ENCODE measurements around the gene NEK6. TPM values are rescaled to one million over a fixed set of nuclear protein-coding genes. Genes with fewer than 3 reads are reported as not detected.

The NEK6 gene
- total RNA-seq, 1 donor from 2014 or later: 43.9 TPM

DNA sequence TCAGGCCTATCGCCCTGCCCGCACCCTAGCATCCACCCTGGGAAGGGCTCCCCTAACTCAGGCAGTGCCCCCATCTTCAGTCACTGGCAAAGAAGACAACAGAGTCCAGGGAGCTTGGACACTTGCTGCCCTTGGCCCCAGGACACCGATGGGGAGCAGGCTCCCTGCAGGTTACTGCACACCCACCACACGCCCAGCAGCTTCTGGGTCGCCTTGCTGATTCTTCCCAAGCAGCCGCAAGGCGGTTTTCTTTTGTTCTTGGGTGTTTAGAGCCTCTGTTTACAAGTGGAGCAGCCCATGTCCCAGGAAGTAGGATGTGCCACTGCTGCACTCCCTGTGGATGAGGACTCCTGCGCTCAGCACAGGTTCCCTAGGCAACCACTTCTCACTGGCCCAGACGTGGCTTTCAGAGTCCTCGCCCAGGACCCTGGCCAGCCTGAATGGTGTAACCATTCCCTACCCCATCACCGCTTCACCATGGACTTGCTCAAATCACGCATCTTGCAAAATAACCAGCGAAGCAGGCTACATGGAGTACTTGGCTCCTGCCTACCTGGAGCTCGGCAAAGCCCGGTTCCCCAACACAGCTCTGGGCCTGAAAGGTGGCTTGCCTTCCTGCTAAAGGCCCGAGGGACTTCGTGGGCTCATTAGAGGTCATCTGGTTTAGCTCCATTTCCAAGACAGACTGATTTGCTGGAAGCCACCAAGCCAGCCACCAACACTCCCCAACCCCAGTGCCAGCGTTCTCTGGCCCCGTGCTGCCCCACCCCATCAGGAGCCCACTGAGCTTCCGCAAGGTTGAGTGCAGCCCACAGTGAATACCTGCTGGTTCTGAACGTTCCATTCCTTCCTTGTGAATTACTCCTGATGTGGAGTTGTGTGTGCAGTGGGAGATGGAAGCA, 97.5 kb downstream of the NEK6 start:
- no peak overlapping the region for H3K27ac Mint-ChIP-seq (ENCODE audit: unreplicated experiment)

GRCh38 chr9:124355941-124356744, 98.4 kb downstream of the NEK6 start:
- peak overlapping the region; percentile 25 for H3K27ac Mint-ChIP-seq (ENCODE audit: unreplicated experiment)
- DNase-seq (ENCODE audit: low spot score): no peak
- peaks cover 2% of the 10 kb centered on the region for H3K4me1 Mint-ChIP-seq (ENCODE audit: unreplicated experiment)
- H3K27me3 Mint-ChIP-seq (ENCODE audit: unreplicated experiment): peaks cover 11% of the 10 kb centered on the region
- H3K36me3 Mint-ChIP-seq (ENCODE audit: low read depth, unreplicated experiment): peaks cover 37% of the 10 kb centered on the region
- TF ChIP-seq CTCF (IDR thresholded peaks at IDR 0.05; ENCODE audit: unreplicated experiment): no peak
- H3K4me3 Mint-ChIP-seq (ENCODE audit: unreplicated experiment): no peak overlapping the region
- H3K9me3 Mint-ChIP-seq (ENCODE audit: unreplicated experiment): no peaks in the 10 kb centered on the region

More for the DNA sequence above, 97.5 kb downstream of the NEK6 start:
- peaks cover 2% of the 10 kb centered on the region for H3K4me1 Mint-ChIP-seq (ENCODE audit: unreplicated experiment)
- no peak overlapping the region for H3K4me3 Mint-ChIP-seq (ENCODE audit: unreplicated experiment)
- no peaks in the 10 kb centered on the region for H3K9me3 Mint-ChIP-seq (ENCODE audit: unreplicated experiment)
- no peak for DNase-seq (ENCODE audit: low spot score)
- no peak for TF ChIP-seq CTCF (IDR thresholded peaks at IDR 0.05; ENCODE audit: unreplicated experiment)
- H3K36me3 Mint-ChIP-seq (ENCODE audit: low read depth, unreplicated experiment): peaks cover 39% of the 10 kb centered on the region
- peaks cover 9% of the 10 kb centered on the region for H3K27me3 Mint-ChIP-seq (ENCODE audit: unreplicated experiment)

DNA sequence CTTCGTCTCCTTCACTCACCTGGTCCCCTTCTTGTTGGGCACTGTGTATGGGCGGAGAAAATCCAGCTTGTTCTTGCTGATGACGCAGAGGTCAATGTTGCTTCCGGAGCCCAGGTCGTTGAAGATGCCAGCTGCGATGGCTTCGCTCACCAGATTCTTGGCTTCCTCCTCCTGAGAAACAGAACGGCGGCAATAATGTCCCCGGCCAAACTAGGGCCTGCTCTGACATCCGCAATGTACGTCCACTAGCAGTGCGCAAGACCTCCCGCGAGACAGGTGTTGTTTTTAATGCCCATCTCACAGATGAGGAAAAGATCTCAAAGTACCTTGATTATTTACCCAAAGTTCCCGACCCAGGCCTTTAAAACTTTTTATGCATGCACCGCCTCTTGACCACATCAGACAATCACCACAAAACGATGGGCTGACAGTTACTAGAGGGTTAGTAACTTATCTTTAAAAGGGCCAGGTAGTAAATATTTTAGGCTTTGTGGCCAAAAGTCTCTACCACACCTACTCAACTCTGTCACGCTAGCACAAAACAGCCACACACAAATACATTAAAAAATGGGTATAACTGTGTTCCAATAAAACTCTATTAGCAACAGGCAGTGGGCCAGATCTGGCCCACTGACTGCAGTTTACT, 99.1 kb downstream of the NEK6 start:
- Mint-ChIP-seq H3K27ac (ENCODE audit: unreplicated experiment) (peak overlapping the region; percentile 25), H3K4me1 (ENCODE audit: unreplicated experiment) (peaks cover 2% of the 10 kb centered on the region), H3K4me3 (ENCODE audit: unreplicated experiment) (no peak overlapping the region), H3K36me3 (ENCODE audit: low read depth, unreplicated experiment) (peaks cover 30% of the 10 kb centered on the region), H3K9me3 (ENCODE audit: unreplicated experiment) (no peaks in the 10 kb centered on the region), H3K27me3 (ENCODE audit: unreplicated experiment) (peaks cover 11% of the 10 kb centered on the region)
- DNase-seq (ENCODE audit: low spot score): no peak
- no peak for TF ChIP-seq CTCF (IDR thresholded peaks at IDR 0.05; ENCODE audit: unreplicated experiment)

DNA sequence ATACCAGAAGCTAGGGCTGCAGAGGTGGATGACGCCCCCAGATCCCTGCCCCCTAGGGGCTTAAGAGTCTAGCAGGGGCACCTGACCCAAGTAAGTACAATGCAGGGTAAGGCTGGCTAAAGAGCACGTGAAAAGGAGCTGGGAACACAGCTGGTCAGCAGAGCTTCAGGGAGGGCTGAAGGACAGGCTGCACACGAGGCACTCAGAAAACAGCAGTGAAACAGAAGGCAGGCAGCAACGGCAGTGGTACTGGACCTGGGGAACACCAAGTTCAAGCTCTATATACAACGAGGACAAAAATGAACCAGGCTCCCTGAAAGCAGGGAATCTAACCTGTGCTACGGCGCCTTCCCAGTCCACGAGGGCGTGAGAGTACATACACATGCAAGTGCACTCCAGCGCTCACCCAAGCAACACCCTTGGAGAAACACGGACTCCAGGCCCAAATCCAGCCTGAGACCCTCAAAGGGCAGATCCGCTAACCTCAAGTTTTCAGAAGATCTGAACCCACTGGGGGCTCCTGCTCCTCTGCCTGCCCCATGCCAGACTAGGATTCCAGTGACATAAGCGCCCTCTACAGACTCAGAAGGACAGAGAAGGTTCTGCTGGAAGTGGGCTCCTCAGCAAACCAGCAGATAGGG, 100.1 kb downstream of the NEK6 start:
- Mint-ChIP-seq H3K36me3 (ENCODE audit: low read depth, unreplicated experiment) (peaks cover 21% of the 10 kb centered on the region), H3K4me3 (ENCODE audit: unreplicated experiment) (no peak overlapping the region), H3K27me3 (ENCODE audit: unreplicated experiment) (peaks cover 11% of the 10 kb centered on the region), H3K4me1 (ENCODE audit: unreplicated experiment) (peaks cover 2% of the 10 kb centered on the region), H3K27ac (ENCODE audit: unreplicated experiment) (no peak overlapping the region), H3K9me3 (ENCODE audit: unreplicated experiment) (no peaks in the 10 kb centered on the region)
- no peak for TF ChIP-seq CTCF (IDR thresholded peaks at IDR 0.05; ENCODE audit: unreplicated experiment)
- no peak for DNase-seq (ENCODE audit: low spot score)
